Thoracic aorta (tissue), 2 donors: ENCODE results near the gene HELZ. TPM values are rescaled to one million over a fixed set of nuclear protein-coding genes. Genes with fewer than 3 reads are reported as not detected.

Source experiments
- ATAC-seq: fragments of 150-250 bp; one replicate; pipeline ENCODE4 v1.8.0; 2017; ENCODE audit warnings: low read depth; ENCODE audit not compliant: insufficient number of reproducible peaks, low FRiP score
- DNase-seq: peaks from one replicate; pipeline ENCODE4 v3.0.0-alpha.2; 2020; ENCODE audit warnings: low spot score
- H3K27ac ChIP-seq, 2 donors: fragments of 200-600 bp; sonication (generic); 1 replicate in 1 of 2; 2 replicates in 1 of 2; pipeline ENCODE4 v1.5.1; 2016; ENCODE audit warnings: mild to moderate bottlenecking in 2 of 2, moderate library complexity in 2 of 2
- H3K27me3 ChIP-seq: fragments of 200-600 bp; sonication (generic); replicated peaks from 2 replicates; pipeline ENCODE4 v1.6.0; 2016; ENCODE audit warnings: mild to moderate bottlenecking; ENCODE audit not compliant: insufficient read depth
- H3K36me3 ChIP-seq: fragments of 200-600 bp; sonication (generic); one replicate; pipeline ENCODE4 v1.5.1; 2016
- H3K4me1 ChIP-seq, 2 donors: fragments of 200-600 bp; sonication (generic); 1 replicate in 1 of 2; 2 replicates in 1 of 2; pipeline versions ENCODE4 v1.5.1 to v1.6.0; 2016; ENCODE audit warnings: low read depth in 2 of 2, mild to moderate bottlenecking in 1 of 2; ENCODE audit not compliant: control insufficient read depth in 1 of 2
- H3K4me3 ChIP-seq: fragments of 200-600 bp; sonication (generic); 2 replicates; pipeline ENCODE4 v1.5.1; 2016; ENCODE audit warnings: mild to moderate bottlenecking
- H3K9me3 ChIP-seq: fragments of 200-600 bp; sonication (generic); 2 replicates; pipeline ENCODE4 v1.5.1; 2016
- total RNA-seq, 2 donors: library from RNA; depleted of rRNA; stranded (reverse); fragments of >200 nt; gene quantifications; one replicate each; pipeline versions ENCODE4 v1.1.0 to v1.2.3, GENCODE V29; 2016
- TF ChIP-seq, protein P1 (sequence below): fragments of 200-600 bp; sonication (generic); IDR thresholded peaks from one replicate; pipeline ENCODE4 v1.5.1; 2019; ENCODE audit warnings: antibody characterized with exemption

The HELZ gene
- total RNA-seq, 2 donors from 2014 or later: 47.8 to 58.4 TPM

- Histone ChIP-seq H3K36me3 (peaks cover 7% of the 10 kb centered on the region), H3K27ac (no peak overlapping the region), H3K9me3 (no peaks in the 10 kb centered on the region), H3K4me3 (no peak overlapping the region), H3K27me3 (no peaks in the 10 kb centered on the region), H3K4me1 (no peaks in the 10 kb centered on the region)
- TF ChIP-seq, protein P1, sequence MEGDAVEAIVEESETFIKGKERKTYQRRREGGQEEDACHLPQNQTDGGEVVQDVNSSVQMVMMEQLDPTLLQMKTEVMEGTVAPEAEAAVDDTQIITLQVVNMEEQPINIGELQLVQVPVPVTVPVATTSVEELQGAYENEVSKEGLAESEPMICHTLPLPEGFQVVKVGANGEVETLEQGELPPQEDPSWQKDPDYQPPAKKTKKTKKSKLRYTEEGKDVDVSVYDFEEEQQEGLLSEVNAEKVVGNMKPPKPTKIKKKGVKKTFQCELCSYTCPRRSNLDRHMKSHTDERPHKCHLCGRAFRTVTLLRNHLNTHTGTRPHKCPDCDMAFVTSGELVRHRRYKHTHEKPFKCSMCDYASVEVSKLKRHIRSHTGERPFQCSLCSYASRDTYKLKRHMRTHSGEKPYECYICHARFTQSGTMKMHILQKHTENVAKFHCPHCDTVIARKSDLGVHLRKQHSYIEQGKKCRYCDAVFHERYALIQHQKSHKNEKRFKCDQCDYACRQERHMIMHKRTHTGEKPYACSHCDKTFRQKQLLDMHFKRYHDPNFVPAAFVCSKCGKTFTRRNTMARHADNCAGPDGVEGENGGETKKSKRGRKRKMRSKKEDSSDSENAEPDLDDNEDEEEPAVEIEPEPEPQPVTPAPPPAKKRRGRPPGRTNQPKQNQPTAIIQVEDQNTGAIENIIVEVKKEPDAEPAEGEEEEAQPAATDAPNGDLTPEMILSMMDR: no peak
- DNase-seq (no peak), ATAC-seq (no peak)
Measured at GRCh38 chr17:67157732-67158639, 87.0 kb downstream of the HELZ start.

DNA sequence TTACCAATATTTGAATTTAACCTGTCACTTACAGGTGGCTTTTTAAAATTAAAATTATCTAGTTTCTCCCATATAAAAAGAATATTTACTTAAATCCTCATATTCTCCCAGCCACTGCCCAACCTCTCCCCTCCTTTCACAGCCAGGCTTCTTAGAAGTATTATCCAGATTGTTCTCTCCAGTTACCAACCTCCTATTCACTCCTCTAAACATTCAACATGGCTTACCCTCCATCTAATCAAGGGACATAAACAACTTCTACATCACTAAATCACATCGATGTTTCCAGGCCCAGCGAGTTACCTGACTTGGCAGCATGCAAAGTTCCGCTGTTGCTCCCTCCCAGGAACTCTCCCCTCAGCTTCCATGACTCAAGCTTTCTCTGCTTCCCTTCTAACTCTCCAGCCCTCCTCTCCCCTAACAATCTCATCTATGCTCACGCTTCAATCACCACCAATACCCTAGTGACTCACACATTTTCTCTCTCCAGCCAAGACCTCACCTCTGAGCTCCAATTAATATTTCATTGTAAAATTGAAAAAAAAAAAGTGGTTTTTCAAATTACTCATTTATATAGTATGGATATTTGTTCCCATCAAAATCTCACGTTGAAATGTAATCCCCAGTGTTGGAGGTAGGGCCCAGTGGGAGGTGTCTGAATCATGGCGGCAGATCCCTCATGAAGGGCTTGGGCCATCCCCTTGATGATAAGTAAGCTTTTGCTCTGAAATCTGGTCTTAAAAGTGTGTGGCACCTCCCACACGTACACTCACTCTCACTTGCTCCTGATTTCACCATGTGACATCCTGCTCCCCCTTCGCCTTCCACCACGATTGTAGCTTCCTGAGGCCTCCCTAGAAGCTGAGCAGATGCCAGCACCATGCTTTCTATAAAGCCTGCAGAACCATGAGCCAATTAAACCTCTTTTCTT is 88.5 kb downstream of the HELZ start:
- H3K4me3 ChIP-seq: no peak overlapping the region
- peaks cover 7% of the 10 kb centered on the region for H3K36me3 ChIP-seq
- DNase-seq (no peak), ATAC-seq (no peak)
- no peak overlapping the region for H3K27ac ChIP-seq
- no peaks in the 10 kb centered on the region for H3K4me1 ChIP-seq
- TF ChIP-seq, protein P1: no peak
- H3K9me3 ChIP-seq: no peaks in the 10 kb centered on the region
- no peaks in the 10 kb centered on the region for H3K27me3 ChIP-seq

DNA sequence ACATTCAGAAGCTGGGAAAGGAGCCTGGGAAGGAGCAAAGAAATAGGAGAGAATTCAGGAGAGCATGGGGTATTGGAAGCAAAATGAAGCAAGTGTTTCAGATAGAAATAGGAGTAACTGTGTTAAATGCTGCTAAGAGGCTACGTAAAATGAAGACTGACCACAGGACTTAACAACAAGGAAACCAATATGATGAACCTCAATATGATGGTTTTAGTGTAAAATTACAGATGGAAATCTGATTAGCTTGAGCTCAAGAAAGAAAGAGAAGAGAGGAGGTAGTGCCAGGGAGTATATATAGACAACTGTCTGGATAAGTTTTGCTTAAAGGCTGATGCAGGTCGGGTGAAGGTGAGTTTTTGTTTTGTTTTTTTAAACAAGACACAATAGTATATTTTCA is 92.2 kb downstream of the HELZ start:
- Histone ChIP-seq H3K4me1 (no peaks in the 10 kb centered on the region), H3K4me3 (no peak overlapping the region), H3K9me3 (no peaks in the 10 kb centered on the region), H3K27me3 (no peaks in the 10 kb centered on the region), H3K27ac (no peak overlapping the region), H3K36me3 (peaks cover 9% of the 10 kb centered on the region)
- DNase-seq (no peak), ATAC-seq (no peak)
- TF ChIP-seq, protein P1: no peak

DNA sequence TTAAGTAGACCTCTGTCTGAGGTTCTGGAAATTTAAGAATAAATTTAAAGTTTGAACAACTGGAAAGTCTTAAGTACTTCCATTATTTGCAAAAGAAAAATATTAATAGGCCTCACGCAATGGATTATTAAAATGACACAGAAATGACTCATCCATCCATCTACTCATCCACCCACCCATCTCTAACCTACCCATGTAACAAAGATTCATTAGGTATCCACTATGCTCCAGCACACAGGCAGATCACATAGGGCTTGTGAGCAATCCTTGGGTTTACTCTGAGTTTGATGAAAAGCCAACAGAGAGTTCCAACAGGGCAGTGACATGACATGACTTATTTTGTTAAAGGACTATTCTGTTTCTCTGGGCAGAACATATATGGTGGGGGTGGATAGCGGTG is 93.3 kb downstream of the HELZ start:
- TF ChIP-seq, protein P1: no peak
- H3K4me1 ChIP-seq: no peaks in the 10 kb centered on the region
- H3K36me3 ChIP-seq: peaks cover 15% of the 10 kb centered on the region
- no peak overlapping the region for H3K4me3 ChIP-seq
- DNase-seq: no peak
- no peaks in the 10 kb centered on the region for H3K9me3 ChIP-seq
- no peak overlapping the region for H3K27ac ChIP-seq
- no peak for ATAC-seq
- no peaks in the 10 kb centered on the region for H3K27me3 ChIP-seq

GRCh38 chr17:67150826-67151225 is 94.2 kb downstream of the HELZ start:
- Histone ChIP-seq H3K27ac (no peak overlapping the region), H3K4me3 (no peak overlapping the region), H3K9me3 (no peaks in the 10 kb centered on the region), H3K4me1 (no peaks in the 10 kb centered on the region), H3K36me3 (peaks cover 20% of the 10 kb centered on the region), H3K27me3 (no peaks in the 10 kb centered on the region)
- DNase-seq (no peak), ATAC-seq (no peak)
- TF ChIP-seq, protein P1: no peak
